H54 (cell line): ENCODE measurements around the gene MCCC1.
A peak's percentile ranks its signal among the peaks of the same experiment; 100 is the strongest.

Experiments used
- DNase-seq: peaks from one replicate; pipeline ENCODE4 v3.0.0; 2011; ENCODE audit warnings: low spot score, mixed read lengths; ENCODE audit not compliant: insufficient read length
- FAIRE-seq: peaks from 3 replicates; lab custom pipeline; 2011; peaks lifted over from hg19 to GRCh38; lab: Jason Lieb, UNC
- POLR2A ChIP-seq: IDR thresholded peaks from 2 replicates; pipeline ENCODE4 v1.6.1; 2011; ENCODE audit warnings: low read depth, mild to moderate bottlenecking, low read length

Gene MCCC1

GRCh38 chr3:182973047-182973446 lies 126.2 kb downstream of the MCCC1 start:
- peak; percentile 65 for FAIRE-seq
- DNase-seq = no peak

DNA sequence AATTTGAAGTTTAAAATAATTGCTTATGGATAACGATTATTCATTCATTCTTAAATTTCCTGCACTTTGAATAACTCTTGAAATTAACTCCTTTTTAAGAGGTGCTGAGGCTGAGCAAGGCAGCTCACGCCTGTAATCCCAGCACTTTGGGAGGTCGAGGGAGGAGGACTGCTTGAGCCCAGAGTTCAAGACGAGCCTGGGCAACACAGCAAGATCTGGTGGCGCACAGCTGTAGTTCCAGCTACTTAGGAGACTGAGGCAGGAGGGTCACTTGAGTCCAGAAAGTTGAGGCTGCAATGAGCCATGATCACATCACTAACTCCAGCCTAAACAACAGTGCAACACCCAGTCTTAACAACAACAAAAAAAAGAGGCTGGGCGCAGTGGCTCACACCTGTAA lies 126.9 kb downstream of the MCCC1 start:
- TF ChIP-seq POLR2A = no peak

More at GRCh38 chr3:182973047-182973446, 126.2 kb downstream of the MCCC1 start:
- no peak for TF ChIP-seq POLR2A

DNA sequence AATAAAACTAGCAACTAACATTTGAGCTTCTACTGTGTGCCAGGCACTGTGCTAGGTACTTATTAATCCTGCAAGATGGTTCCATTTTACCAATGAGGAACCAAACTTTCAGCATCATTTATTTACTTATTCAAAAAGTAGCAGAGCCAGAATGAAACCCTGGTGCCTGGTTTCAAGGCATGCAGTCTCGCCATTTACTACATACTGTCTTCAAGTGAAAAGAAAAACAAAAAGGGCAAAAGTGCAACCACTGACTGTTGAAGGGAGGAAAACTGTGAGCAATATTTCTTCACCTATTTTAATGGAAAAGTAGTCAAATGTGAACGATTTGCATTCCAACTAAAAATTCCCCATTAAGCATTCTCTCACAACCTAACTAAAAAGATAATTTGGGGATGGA lies 127.7 kb downstream of the MCCC1 start:
- FAIRE-seq (peak; percentile 93), DNase-seq (no peak)
- no peak for TF ChIP-seq POLR2A

More for the DNA sequence above, 126.9 kb downstream of the MCCC1 start:
- DNase-seq (no peak), FAIRE-seq (no peak)

GRCh38 chr3:182970811-182971418 lies 128.4 kb downstream of the MCCC1 start:
- TF ChIP-seq POLR2A = no peak
- FAIRE-seq (peak; percentile 80), DNase-seq (no peak)

DNA sequence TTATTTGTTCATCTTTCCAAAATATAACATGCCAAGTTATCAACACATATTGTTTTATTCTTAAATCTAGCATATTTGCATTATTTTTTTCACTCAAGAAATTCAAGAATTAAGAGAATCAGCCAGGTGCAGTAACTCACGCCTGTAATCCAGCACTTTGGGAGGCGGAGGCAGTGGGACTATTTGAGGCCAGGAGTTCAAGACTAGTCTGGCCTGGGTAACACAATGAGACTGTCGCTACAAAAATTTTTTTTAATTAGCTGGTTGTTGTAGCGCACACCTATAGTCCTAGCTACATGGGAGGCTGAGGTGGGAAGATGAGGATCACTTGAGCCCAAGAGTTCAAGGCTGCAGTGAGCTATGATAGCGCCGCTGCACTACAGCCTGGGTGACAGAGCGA lies 129.4 kb downstream of the MCCC1 start:
- no peak for DNase-seq
- FAIRE-seq = peak; percentile 58
- no peak for TF ChIP-seq POLR2A

DNA sequence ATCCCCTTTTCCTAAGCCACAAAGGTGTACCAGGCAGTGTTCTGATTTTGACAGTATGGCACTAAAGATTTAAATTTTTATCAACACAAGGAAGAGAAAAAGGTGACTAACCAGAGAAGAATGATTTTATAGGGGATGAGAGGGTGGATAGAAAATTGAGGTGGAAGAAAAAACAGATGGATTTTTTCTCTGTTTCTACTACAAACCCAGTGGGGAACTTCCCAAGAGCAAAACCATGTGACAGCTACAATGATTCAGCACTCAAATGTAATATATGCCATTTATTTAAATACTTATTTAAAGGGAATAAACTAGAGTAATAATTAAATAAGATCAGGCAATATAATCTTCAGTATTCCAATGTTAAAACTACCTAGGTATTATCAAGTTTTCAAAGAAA lies 130.0 kb downstream of the MCCC1 start:
- no peak for TF ChIP-seq POLR2A
- DNase-seq (peak; percentile 49), FAIRE-seq (peak; percentile 90)

- DNase-seq (no peak), FAIRE-seq (peak; percentile 92)
- no peak for TF ChIP-seq POLR2A
Observed at GRCh38 chr3:182967218-182968204, 131.8 kb downstream of the MCCC1 start.

GRCh38 chr3:182965861-182966366 lies 133.4 kb downstream of the MCCC1 start:
- no peak for DNase-seq
- TF ChIP-seq POLR2A = no peak
- no peak for FAIRE-seq
